Measurements from ENCODE around the gene ADNP. TPM values are rescaled to one million over a fixed set of nuclear protein-coding genes. Genes with fewer than 3 reads are reported as not detected.

The ADNP gene
- polyA plus RNA-seq, 1 experiment = 10.6 TPM

DNA sequence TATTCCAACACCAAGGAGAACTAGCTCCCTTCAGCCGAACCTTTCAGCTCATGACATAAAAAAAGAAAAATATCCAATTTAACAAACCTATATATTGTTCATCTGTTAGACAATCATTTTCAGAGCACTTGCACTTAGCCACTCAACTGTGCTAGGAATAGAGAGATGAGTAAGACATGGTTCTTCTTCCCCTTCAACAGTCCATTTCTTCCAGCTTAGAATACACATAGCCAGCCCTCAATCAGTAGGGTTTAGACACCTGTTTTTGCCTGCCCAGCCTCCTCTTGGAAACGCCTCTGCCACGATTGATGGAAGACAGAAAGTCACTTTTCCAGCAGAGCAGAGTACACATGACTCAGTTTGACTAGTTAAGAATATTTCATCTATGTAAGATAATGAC, 21.8 kb downstream of the ADNP start:
- DNase-seq (ENCODE audit: low read depth) = no peak
- TF ChIP-seq, protein P1, sequence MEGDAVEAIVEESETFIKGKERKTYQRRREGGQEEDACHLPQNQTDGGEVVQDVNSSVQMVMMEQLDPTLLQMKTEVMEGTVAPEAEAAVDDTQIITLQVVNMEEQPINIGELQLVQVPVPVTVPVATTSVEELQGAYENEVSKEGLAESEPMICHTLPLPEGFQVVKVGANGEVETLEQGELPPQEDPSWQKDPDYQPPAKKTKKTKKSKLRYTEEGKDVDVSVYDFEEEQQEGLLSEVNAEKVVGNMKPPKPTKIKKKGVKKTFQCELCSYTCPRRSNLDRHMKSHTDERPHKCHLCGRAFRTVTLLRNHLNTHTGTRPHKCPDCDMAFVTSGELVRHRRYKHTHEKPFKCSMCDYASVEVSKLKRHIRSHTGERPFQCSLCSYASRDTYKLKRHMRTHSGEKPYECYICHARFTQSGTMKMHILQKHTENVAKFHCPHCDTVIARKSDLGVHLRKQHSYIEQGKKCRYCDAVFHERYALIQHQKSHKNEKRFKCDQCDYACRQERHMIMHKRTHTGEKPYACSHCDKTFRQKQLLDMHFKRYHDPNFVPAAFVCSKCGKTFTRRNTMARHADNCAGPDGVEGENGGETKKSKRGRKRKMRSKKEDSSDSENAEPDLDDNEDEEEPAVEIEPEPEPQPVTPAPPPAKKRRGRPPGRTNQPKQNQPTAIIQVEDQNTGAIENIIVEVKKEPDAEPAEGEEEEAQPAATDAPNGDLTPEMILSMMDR (IDR thresholded peaks at IDR 0.05; ENCODE audit: insufficient read depth, low read depth, low read length) = no peak
- ChIA-PET CTCF (interaction anchor here (1.2 to 2.8 kb wide), 4 partner anchors 12 to 115 kb away, joined by 4 to 15 read pairs (median 6); partner anchors contain the start of gene BCAS4), POLR2A (no interaction called here)
- Histone ChIP-seq H3K36me3 (ENCODE audit: control insufficient read depth, insufficient read depth, low read length) (peaks cover 2% of the 10 kb centered on the region; the same call in 1 of the 2 replicates), H3K27me3 (ENCODE audit: control insufficient read depth, insufficient read depth, low read length) (no peaks in the 10 kb centered on the region), H3K4me3 (ENCODE audit: low read depth, low read length) (no peak overlapping the region)

DNA sequence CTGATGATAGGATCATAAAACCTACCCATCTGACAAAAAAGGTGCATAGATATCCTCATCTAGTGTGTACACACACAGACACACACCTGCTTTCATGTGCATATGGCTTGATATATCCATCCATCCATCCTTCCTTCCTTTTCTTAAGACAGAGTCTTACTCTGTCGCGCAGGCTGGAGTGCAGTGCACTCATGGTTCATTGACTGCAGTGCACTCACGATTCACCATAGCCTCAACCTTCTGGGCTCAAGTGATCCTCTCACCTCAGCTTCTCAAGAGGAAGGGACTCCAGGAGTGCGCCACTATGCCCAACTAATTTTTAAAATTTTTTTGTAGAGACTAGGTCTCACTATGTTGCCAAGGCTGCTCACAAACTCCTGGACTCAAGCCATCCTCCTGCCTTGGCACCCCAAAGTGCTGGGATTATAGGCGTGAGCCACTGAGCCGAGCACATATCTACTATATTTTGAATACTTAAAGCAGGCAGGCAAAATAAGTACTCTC, 27.1 kb downstream of the ADNP start:
- TF ChIP-seq, protein P1 (IDR thresholded peaks at IDR 0.05; ENCODE audit: insufficient read depth, low read depth, low read length) = no peak
- Histone ChIP-seq H3K4me3 (ENCODE audit: low read depth, low read length) (no peak overlapping the region), H3K27me3 (ENCODE audit: control insufficient read depth, insufficient read depth, low read length) (no peaks in the 10 kb centered on the region), H3K36me3 (ENCODE audit: control insufficient read depth, insufficient read depth, low read length) (peaks cover 8% of the 10 kb centered on the region)
- POLR2A ChIA-PET = no interaction called here
- CTCF ChIA-PET = no interaction called here
- no peak for DNase-seq (ENCODE audit: low read depth)

DNA sequence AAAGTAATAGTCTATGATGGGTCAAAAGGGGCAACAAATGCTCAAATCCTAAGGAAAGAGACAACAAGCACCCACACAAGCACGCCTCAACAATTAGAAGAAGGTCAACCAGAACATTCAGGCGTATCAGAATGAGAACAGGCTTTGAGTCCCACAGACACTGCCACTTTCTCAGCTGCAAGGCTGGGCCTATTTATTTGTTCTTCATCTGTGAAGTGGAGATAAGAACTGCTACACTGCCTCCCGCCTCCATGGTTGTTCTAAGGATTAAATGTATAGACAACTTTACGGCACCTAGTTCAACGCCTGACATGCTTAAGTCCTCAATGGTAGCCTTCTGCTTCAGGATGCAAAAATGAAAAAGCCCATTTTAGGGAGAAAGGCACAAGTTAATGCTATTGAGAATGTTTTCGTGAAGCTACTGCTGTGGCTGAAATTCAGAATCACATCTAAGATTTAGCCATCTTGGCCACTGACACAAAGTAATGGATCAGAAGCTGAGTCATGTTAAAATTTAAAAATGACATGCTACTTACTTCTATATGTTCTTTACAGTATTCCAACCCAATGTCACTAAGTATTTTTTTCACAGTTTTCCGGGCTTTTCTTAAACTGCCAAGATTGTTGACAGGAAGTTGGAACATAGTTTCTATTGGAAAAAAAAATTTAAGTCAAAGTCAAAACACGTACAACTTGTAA, 27.7 kb downstream of the ADNP start:
- peaks cover 9% of the 10 kb centered on the region for H3K36me3 ChIP-seq (ENCODE audit: control insufficient read depth, insufficient read depth, low read length)
- H3K27me3 ChIP-seq (ENCODE audit: control insufficient read depth, insufficient read depth, low read length) = no peaks in the 10 kb centered on the region
- DNase-seq (ENCODE audit: low read depth) = no peak
- TF ChIP-seq, protein P1 (IDR thresholded peaks at IDR 0.05; ENCODE audit: insufficient read depth, low read depth, low read length) = no peak
- CTCF ChIA-PET = interaction anchor here (0.8 to 1.5 kb wide), 3 partner anchors 11 to 26 kb away, joined by 3 to 4 read pairs (median 3); no protein-coding TSS in a partner anchor
- POLR2A ChIA-PET = no interaction called here
- H3K4me3 ChIP-seq (ENCODE audit: low read depth, low read length) = no peak overlapping the region

DNA sequence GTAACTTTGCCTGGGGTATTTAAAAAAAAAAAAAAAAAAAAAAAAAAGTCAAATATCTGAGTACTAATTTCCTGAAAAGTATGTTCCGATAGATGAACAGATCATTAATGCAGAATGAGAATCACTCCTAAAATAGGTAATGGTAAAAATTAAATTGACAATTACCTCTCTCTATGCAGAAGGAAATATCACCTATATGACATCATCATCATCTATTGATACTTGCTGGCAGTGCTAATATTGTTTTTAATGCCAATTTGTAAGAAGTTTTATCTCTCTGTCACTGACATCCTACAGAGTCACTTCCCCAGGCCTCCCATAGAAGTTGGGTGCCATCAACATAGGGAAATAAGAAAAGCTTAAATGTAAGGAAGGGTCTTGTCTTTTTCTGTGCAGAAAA, 29.9 kb downstream of the ADNP start:
- CTCF ChIA-PET = interaction anchor here (2.0 kb wide), 1 partner anchor 11 kb away, joined by 6 read pairs; no protein-coding TSS in a partner anchor
- Histone ChIP-seq H3K4me3 (ENCODE audit: low read depth, low read length) (no peak overlapping the region), H3K27me3 (ENCODE audit: control insufficient read depth, insufficient read depth, low read length) (no peaks in the 10 kb centered on the region), H3K36me3 (ENCODE audit: control insufficient read depth, insufficient read depth, low read length) (peaks cover 17% of the 10 kb centered on the region)
- DNase-seq (ENCODE audit: low read depth) = no peak
- TF ChIP-seq, protein P1 (IDR thresholded peaks at IDR 0.05; ENCODE audit: insufficient read depth, low read depth, low read length) = no peak
- POLR2A ChIA-PET = no interaction called here

DNA sequence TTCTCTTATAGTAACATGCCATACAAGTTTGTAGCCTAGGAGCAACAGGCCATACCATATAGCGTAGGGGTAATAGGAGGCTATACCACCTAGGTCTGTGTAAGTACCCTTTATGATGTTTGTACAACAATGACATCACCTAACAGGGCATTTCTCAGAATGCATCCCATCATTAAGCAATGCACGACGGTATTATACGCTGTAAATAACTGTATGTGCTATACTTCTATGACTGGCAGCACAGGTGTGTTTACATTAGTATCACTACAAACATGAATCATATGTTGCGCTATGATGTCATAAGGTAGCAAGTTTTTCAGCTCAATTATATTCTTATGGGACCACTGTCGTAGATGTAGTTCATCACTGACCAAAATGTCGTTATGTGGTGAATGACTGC, 31.0 kb downstream of the ADNP start:
- POLR2A ChIA-PET = no interaction called here
- peaks cover 17% of the 10 kb centered on the region for H3K36me3 ChIP-seq (ENCODE audit: control insufficient read depth, insufficient read depth, low read length)
- no peak for DNase-seq (ENCODE audit: low read depth)
- CTCF ChIA-PET = interaction anchor here (2.0 kb wide), 1 partner anchor 9 kb away, joined by 6 read pairs; no protein-coding TSS in a partner anchor
- TF ChIP-seq, protein P1 (IDR thresholded peaks at IDR 0.05; ENCODE audit: insufficient read depth, low read depth, low read length) = no peak
- no peaks in the 10 kb centered on the region for H3K27me3 ChIP-seq (ENCODE audit: control insufficient read depth, insufficient read depth, low read length)
- H3K4me3 ChIP-seq (ENCODE audit: low read depth, low read length) = no peak overlapping the region

Measured in BJ (cell line).